LNCAP (cell line): ENCODE data around the gene FBF1.

Source experiments
- CTCF ChIP-seq: fragments of 450-650 bp; IDR thresholded peaks from 2 replicates; pipeline ENCODE4 v1.5.1; 2017; ENCODE audit warnings: mild to moderate bottlenecking

Gene FBF1

GRCh38 chr17:75978938-75979704 is 38.3 kb upstream of the FBF1 start, which contains the start of the genes ACOX1 and TEN1:
Gene ACOX1 (minus strand): TSS chr17:75979166. CDS start chr17:75979073, 93 bp downstream.
Gene TEN1 (plus strand): TSS chr17:75979240. CDS start chr17:75986193, 6,953 bp downstream.
- TF ChIP-seq CTCF: no peak

- TF ChIP-seq CTCF: no peak
Observed at GRCh38 chr17:75976175-75976848, 35.5 kb upstream of the FBF1 start.

GRCh38 chr17:75975757-75976174 is 34.9 kb upstream of the FBF1 start:
- no peak for TF ChIP-seq CTCF

- no peak for TF ChIP-seq CTCF
Observed at GRCh38 chr17:75970626-75971025, 29.8 kb upstream of the FBF1 start.

GRCh38 chr17:75970011-75970523 is 29.2 kb upstream of the FBF1 start:
- TF ChIP-seq CTCF: no peak

GRCh38 chr17:75965468-75965867 is 24.6 kb upstream of the FBF1 start:
- no peak for TF ChIP-seq CTCF

- no peak for TF ChIP-seq CTCF
Observed at GRCh38 chr17:75959839-75960511, 19.1 kb upstream of the FBF1 start.
